ENCODE measurements around the gene TRA2B.

GRCh38 chr3:185927501-185928200, 10.2 kb downstream of the TRA2B start:
- TF ChIP-seq CTCF (IDR thresholded peaks at IDR 0.05) (no peak), EP300 (IDR thresholded peaks at IDR 0.05) (no peak), POLR2A (IDR thresholded peaks at IDR 0.05) (no peak)
